PFSK-1 (cell line): ENCODE results near the gene INSL3.
A peak's percentile ranks its signal among the peaks of the same experiment; 100 is the strongest.

Experiments
- POLR2AphosphoS5 ChIP-seq: IDR thresholded peaks from 2 replicates; pipeline ENCODE4 v1.6.1; 2012; ENCODE audit warnings: low read depth, mild to moderate bottlenecking, control low read depth, low read length, moderate library complexity
- SIN3A ChIP-seq: IDR thresholded peaks from 2 replicates; pipeline ENCODE4 v1.6.1; 2012; ENCODE audit warnings: mild to moderate bottlenecking, low read length, moderate library complexity, borderline replicate concordance; ENCODE audit not compliant: insufficient read depth
- TF ChIP-seq, protein P1 (sequence below), 2 experiments: IDR thresholded peaks; 2 replicates each; pipeline versions ENCODE4 v1.6.1 to v1.8.0; 2011 to 2012; ENCODE audit warnings: low read depth in 2 of 2, low read length in 2 of 2, control low read depth in 1 of 2, inconsistent platforms in 1 of 2, mild to moderate bottlenecking in 1 of 2, moderate library complexity in 1 of 2; ENCODE audit not compliant: insufficient read depth in 1 of 2

DNA sequence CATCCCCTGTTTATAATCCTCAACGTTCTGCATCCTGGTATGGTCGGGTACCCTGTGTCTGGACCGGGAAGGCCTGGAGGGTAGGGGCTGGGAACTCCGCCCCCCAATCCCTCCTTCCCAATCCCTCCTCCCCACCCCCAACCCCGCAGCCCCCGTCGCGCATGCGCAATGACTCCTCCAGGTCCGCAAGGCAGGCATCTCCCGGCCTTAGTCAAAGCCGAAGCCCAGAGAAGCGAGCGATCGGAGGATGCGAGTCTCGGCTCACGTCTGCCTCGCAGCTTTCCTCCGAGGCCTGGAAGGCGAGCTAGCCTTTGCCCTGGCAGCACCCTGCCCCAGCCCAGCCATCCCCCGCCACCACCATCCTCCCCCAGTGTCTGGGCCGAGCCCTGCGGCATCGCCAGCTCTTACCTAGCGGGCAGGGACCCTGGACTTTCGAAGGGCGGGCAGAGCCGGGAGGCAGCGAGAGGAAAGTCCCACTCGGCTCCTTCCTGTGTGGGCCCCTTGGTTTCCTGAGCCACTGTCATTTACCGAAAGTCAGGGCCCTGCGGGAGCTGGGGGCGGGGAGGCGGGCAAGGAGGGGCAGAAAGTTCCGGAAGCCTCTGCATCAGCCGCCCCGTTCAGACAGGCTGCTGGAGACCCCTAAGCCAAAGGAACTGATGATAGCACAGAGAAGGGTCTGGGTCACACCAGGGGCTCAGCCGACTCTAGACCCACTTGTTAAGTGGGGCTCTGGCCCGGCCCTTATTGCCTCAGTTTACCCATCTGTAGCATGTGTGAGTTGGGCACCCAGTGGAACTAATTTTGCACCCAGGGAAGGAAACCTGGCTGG lies 26.4 kb upstream of the INSL3 start, which contains the start of gene JAK3:
- 0 out of 2 replicates have a peak, but pooled peaks have one; percentile 67 for TF ChIP-seq SIN3A
- TF ChIP-seq, protein P1, sequence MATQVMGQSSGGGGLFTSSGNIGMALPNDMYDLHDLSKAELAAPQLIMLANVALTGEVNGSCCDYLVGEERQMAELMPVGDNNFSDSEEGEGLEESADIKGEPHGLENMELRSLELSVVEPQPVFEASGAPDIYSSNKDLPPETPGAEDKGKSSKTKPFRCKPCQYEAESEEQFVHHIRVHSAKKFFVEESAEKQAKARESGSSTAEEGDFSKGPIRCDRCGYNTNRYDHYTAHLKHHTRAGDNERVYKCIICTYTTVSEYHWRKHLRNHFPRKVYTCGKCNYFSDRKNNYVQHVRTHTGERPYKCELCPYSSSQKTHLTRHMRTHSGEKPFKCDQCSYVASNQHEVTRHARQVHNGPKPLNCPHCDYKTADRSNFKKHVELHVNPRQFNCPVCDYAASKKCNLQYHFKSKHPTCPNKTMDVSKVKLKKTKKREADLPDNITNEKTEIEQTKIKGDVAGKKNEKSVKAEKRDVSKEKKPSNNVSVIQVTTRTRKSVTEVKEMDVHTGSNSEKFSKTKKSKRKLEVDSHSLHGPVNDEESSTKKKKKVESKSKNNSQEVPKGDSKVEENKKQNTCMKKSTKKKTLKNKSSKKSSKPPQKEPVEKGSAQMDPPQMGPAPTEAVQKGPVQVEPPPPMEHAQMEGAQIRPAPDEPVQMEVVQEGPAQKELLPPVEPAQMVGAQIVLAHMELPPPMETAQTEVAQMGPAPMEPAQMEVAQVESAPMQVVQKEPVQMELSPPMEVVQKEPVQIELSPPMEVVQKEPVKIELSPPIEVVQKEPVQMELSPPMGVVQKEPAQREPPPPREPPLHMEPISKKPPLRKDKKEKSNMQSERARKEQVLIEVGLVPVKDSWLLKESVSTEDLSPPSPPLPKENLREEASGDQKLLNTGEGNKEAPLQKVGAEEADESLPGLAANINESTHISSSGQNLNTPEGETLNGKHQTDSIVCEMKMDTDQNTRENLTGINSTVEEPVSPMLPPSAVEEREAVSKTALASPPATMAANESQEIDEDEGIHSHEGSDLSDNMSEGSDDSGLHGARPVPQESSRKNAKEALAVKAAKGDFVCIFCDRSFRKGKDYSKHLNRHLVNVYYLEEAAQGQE (IDR thresholded peaks at IDR 0.05; ENCODE audit: insufficient read depth in 1 of 2, low read depth in 2 of 2, low read length in 2 of 2) = no peak
- TF ChIP-seq POLR2AphosphoS5 = peak; percentile 41; the same call in 1 of the 2 replicates
